HG03354 (cell line): ENCODE results near the gene SPDL1.

Experiments used
- ATAC-seq: cut with Tn5 transposase; IDR thresholded peaks from one replicate; pipeline ENCODE4 v1.9.1; 2021; ENCODE audit warnings: mild to moderate bottlenecking; ENCODE audit not compliant: unreplicated experiment, poor library complexity, severe bottlenecking

Gene SPDL1

GRCh38 chr5:169567079-169567478 lies 16.5 kb upstream of the SPDL1 start:
- no peak for ATAC-seq

DNA sequence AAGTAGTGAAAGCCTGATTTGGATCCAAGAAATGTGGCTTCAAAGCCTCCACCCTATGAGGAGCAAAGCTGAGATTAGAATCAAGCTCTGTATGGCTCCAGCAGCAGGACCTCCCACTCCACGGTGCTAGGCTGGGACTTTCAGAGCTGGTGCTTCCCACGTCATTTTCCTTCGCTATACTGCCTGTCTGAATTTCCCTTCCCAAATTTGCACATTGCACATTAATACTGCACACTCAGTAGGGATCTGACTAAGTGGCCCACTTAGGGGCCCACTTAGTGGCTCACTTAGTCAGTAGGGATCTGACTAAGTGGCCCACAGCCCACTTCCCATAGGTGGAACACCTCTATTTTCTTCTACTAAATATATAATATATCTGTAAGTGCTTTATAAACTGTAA lies 14.1 kb upstream of the SPDL1 start:
- no peak for ATAC-seq

GRCh38 chr5:169571355-169571754 lies 12.2 kb upstream of the SPDL1 start:
- ATAC-seq: no peak

- ATAC-seq: no peak
These were observed 9.4 kb upstream of the SPDL1 start for GRCh38 chr5:169574134-169574646.

DNA sequence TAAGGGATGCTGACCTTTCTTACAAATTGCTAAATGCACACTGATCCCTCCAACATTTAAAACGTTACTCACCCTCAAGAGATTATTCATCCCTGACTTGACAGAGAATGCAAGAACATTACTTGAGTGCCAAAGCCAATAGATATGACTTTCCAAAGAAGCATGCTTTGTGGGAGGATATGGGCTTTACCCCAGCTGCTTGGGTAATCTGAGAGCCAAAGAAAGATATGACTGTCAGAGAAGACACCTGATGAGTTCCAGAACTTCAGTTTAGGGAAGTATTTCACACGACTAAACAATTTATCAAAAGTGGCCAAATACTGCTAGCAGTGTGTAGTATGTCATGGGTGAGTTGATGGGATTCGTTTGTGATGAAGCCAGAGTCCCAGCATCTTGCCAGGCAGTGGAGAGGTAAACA lies 7.4 kb upstream of the SPDL1 start:
- ATAC-seq: no peak

GRCh38 chr5:169577951-169578350 lies 5.6 kb upstream of the SPDL1 start:
- no peak for ATAC-seq

DNA sequence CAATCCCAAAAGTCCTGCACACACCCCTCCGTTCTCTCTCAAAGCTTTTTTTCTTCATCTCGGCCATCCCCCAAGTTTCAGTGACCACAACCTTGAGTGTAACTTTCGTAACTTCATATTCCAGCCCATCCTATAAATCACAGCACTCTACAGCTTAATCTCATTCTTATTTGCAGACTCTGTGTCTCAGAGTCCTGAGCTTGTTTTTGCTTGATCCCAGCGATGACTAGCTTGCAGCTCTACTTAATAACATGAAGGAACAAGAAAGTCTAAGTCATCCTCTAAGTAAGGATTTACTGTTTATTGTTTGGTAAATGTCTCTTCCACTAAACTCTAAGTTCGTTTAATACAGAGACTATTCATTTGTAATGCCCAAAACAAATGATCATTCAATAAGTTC lies 2.6 kb upstream of the SPDL1 start:
- ATAC-seq: no peak

GRCh38 chr5:169581580-169582227 lies 1.9 kb upstream of the SPDL1 start:
- peak; percentile 50 for ATAC-seq

GRCh38 chr5:169583101-169583423 lies 511 bp upstream of the SPDL1 start:
- peak; percentile 61 for ATAC-seq

DNA sequence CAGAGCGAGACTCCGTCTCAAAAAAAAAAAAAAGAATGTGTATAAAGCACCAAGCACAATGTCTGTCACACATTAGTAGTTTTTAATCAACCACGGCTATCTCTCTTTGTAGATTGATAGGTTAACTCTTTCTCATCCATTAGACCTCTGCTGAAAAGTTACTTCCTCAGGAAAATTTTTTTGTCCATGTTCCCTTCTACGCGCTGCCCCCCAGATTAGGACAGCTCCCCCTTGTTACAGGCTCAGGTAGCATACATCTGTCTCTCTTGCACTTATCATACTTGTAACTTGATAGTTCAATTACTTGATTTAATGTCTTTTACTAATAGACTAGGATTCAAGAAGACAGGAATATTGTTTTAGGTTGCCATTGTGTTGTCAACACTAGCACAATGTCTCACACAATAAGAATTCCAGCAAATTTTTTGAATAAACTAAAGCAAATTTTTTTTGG lies 1.5 kb downstream of the SPDL1 start:
- ATAC-seq: no peak

DNA sequence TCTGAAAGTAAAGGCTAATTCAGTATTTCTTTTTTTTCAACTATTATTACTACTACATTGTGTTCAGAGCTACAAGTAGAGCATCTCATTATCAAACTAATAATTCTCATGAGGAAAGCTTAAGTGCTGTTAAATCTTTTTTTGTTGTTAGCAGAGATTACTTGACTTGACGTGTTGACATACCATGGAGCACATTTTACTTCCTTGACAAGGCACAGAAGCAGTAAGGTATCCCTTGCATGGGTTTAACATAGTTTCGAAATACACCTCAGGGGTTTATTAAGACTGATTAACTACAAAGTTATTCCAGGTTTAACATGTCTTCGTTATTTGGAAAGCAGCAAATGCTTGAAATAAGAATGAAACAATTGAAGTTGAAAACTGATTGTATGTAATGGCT lies 7.0 kb downstream of the SPDL1 start:
- ATAC-seq: no peak

DNA sequence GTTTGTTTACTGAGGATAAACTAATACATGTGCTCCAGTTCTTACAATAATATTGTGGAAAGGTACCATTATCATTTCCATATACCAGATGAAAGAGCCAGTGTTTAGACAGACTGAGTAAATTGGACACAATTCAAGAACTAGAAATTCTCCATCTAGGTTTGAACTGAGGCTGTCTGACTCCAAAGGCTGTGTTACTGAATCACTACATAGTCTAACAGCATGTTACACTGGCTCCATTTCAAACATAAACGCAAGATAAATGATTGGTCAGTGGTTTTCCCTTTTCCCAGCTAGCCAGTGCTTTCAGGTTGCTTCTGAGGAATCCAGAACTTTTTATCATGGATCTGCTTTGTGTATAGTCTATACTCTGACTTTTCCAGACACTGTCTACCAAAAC lies 8.1 kb downstream of the SPDL1 start:
- ATAC-seq: no peak

DNA sequence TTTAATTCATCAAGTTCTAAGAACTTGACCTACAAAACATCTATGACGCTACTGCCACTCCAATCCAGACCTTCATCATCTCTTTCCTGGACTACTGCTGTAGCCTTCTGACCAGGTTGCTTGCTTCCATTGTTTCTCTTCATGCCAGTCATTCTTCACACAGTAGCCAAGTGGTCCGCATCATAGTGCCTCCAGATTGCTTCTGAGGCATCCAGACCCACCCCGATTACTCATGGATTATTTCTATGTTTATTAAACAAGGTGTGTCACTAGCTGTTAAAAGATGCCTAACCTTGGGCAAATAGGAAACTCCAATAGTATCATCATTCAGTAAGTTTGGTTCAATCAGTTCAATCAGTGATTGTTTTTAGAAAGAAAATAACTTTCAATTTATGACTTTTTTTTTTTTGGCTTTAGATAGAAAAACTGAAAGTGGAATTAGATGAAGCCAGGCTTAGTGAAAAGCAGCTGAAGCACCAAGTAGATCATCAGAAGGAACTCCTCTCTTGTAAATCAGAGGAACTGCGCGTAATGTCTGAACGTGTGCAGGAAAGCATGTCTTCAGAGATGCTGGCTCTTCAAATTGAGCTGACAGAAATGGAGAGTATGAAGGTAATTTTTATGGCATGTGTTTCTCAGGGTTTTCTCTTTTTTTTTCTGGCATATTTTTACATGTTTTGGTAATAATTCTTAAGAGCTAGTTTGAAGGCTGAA lies 9.5 kb downstream of the SPDL1 start:
- no peak for ATAC-seq

DNA sequence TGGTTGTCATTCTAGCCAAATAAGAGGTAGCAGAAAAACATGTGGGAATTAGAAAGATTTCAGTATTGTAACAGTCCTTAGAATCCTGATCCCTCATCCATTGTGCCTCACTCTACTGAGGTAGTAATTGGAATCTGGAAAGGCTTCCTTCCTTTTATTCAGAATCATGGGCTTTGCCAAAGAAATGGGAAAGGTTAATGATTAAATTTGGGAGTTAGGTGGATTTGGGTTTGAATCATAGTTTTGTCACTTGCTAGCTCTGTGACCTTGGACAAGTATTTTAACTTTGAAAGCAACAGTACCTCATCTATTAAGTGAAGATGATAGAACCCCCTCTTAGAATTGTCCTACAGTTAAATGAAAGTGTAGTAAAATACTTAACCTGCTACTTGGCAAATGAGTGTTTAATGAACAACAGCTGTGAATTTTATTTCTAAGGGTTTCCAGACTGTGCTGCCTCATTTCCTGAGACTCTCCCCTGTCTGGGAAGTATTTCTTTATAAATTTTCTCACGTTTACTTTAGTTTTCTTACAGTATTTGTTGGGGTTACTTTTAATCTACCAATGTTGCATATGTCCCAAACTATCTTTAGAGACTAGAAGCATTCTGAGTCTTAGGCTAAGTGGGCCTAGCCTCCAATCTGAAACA lies 11.7 kb downstream of the SPDL1 start:
- ATAC-seq: no peak

- no peak for ATAC-seq
These were observed 15.9 kb downstream of the SPDL1 start for GRCh38 chr5:169599451-169599850.

GRCh38 chr5:169602535-169602934 lies 19.0 kb downstream of the SPDL1 start:
- ATAC-seq: no peak

DNA sequence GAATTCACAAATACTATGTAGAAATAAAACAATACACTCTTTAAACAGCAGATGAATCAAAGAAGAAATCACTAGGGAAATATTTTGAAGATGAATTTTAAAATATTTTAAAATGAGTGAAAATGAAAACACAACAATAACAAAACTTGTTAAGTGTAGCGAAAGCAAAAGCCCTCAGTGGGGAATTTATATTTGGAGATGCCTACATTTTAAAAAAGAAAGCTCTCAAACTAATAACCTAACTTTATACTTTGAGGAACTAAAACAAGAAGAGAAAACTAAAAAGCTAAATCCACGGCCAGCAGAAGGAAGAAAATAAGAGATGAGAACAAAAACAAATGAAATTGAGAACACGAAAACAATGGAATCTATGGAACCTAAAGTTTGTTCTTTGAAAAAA lies 22.7 kb downstream of the SPDL1 start:
- ATAC-seq: no peak

DNA sequence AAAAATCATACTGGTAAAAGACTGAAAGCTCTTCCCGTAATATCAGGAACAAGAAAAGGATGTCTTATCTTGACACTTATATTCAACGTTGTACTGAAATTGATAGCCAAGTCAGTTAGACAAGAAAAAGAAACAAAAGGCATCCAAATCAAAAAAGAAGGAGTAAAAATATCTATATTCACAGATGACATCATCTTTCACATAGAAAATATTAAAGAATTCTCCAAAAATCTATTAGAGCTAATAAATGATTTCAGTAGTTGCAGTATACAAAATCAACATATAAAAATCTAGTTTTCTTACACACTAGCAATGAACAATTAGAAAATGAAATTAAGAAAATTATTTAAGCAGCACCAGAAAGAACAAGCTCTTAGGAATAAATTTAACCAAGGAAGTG lies 24.3 kb downstream of the SPDL1 start:
- ATAC-seq: no peak

GRCh38 chr5:169609716-169610115 lies 26.1 kb downstream of the SPDL1 start:
- no peak for ATAC-seq

GRCh38 chr5:169610606-169611005 lies 27.0 kb downstream of the SPDL1 start:
- ATAC-seq: no peak

- ATAC-seq: no peak
These were observed 32.0 kb downstream of the SPDL1 start for GRCh38 chr5:169615561-169615960.
